Sciatic nerve (tissue), 2 donors: ENCODE measurements around the gene SUGCT. TPM values are rescaled to one million over a fixed set of nuclear protein-coding genes. Genes with fewer than 3 reads are reported as not detected.

Source experiments
- ATAC-seq: fragments of 200-7000 bp; cut with Tn5 transposase; one replicate; pipeline ENCODE4 v1.9.1; 2020; ENCODE audit warnings: mild to moderate bottlenecking, moderate library complexity
- DNase-seq: peaks from one replicate; pipeline ENCODE4 v3.0.0-alpha.2; 2020; ENCODE audit warnings: low spot score
- intact Hi-C: fragments of 100-400 bp; cut with DNase I; formaldehyde crosslinking; loops from one replicate; pipeline ENCODE4 v1.14.2; 2022
- total RNA-seq: library from RNA; stranded (reverse); fragmentation: NEBNext Ultra II Directional; extraction: Animal tissue kit (Norgen Biotek cat#: 25700); gene quantifications from one replicate; pipeline ENCODE4 v1.2.1, GENCODE V29; 2021
- donor health status: DM: no; HTN: no; CAD: no.
- donor health status: DM: no; HTN: no; CAD: no.

The SUGCT gene
- total RNA-seq, 1 donor from 2014 or later = 7.2 TPM

GRCh38 chr7:40656349-40656748 is 521.5 kb downstream of the SUGCT start:
- intact Hi-C loops = no loop called here
- ATAC-seq (no peak), DNase-seq (no peak)

GRCh38 chr7:40658729-40659128 is 523.9 kb downstream of the SUGCT start:
- intact Hi-C loops = no loop called here

GRCh38 chr7:40659231-40659630 is 524.4 kb downstream of the SUGCT start:
- no peak for DNase-seq

More at GRCh38 chr7:40658729-40659128, 523.9 kb downstream of the SUGCT start:
- no peak for ATAC-seq
- no peak for DNase-seq

GRCh38 chr7:40673285-40673684 is 538.5 kb downstream of the SUGCT start:
- ATAC-seq (no peak), DNase-seq (no peak)
- intact Hi-C loops = no loop called here

More at GRCh38 chr7:40659231-40659630, 524.4 kb downstream of the SUGCT start:
- ATAC-seq = no peak
- intact Hi-C loops = no loop called here

- DNase-seq (no peak), ATAC-seq (no peak)
- intact Hi-C loops = no loop called here
Measured at GRCh38 chr7:40674316-40674715, 539.5 kb downstream of the SUGCT start.

- DNase-seq (no peak), ATAC-seq (no peak)
- intact Hi-C loops = no loop called here
Measured at GRCh38 chr7:40675741-40676140, 540.9 kb downstream of the SUGCT start.

GRCh38 chr7:40676221-40676620 is 541.4 kb downstream of the SUGCT start:
- intact Hi-C loops = no loop called here
- no peak for ATAC-seq
- no peak for DNase-seq

GRCh38 chr7:40680657-40681056 is 545.9 kb downstream of the SUGCT start:
- intact Hi-C loops = no loop called here
- DNase-seq = no peak
- no peak for ATAC-seq

- DNase-seq (no peak), ATAC-seq (no peak)
- intact Hi-C loops = no loop called here
Measured at GRCh38 chr7:40682696-40683095, 547.9 kb downstream of the SUGCT start.

GRCh38 chr7:40694026-40694809 is 559.4 kb downstream of the SUGCT start:
- intact Hi-C loops = loop anchor here (10.0 kb wide), 1 partner anchor 1931 kb away; no protein-coding TSS in a partner anchor
- ATAC-seq (no peak), DNase-seq (no peak)

GRCh38 chr7:40694991-40695390 is 560.2 kb downstream of the SUGCT start:
- ATAC-seq = no peak
- no peak for DNase-seq
- intact Hi-C loops = loop anchor here (10.0 kb wide), 1 partner anchor 1930 kb away; no protein-coding TSS in a partner anchor

GRCh38 chr7:40697653-40698052 is 562.8 kb downstream of the SUGCT start:
- intact Hi-C loops = loop anchor here (10.0 kb wide), 1 partner anchor 1927 kb away; no protein-coding TSS in a partner anchor
- no peak for ATAC-seq
- DNase-seq = no peak

- DNase-seq (no peak), ATAC-seq (no peak)
- intact Hi-C loops = loop anchor here (10.0 kb wide), 1 partner anchor 1926 kb away; no protein-coding TSS in a partner anchor
Measured at GRCh38 chr7:40698214-40698920, 563.6 kb downstream of the SUGCT start.

GRCh38 chr7:40698921-40699260 is 564.1 kb downstream of the SUGCT start:
- no peak for ATAC-seq
- intact Hi-C loops = loop anchor here (10.0 kb wide), 1 partner anchor 1926 kb away; no protein-coding TSS in a partner anchor

GRCh38 chr7:40700653-40701421 is 566.0 kb downstream of the SUGCT start:
- ATAC-seq (no peak), DNase-seq (no peak)
- intact Hi-C loops = no loop called here

More at GRCh38 chr7:40698921-40699260, 564.1 kb downstream of the SUGCT start:
- DNase-seq = no peak

GRCh38 chr7:40701836-40702551 is 567.2 kb downstream of the SUGCT start:
- intact Hi-C loops = no loop called here

GRCh38 chr7:40704172-40704571 is 569.4 kb downstream of the SUGCT start:
- DNase-seq = no peak
- ATAC-seq = no peak
- intact Hi-C loops = no loop called here

More at GRCh38 chr7:40701836-40702551, 567.2 kb downstream of the SUGCT start:
- ATAC-seq (no peak), DNase-seq (no peak)

- intact Hi-C loops = no loop called here
- ATAC-seq (no peak), DNase-seq (no peak)
Measured at GRCh38 chr7:40706829-40707228, 572.0 kb downstream of the SUGCT start.
